Effector CD4-positive, alpha-beta T cell (primary cell): ENCODE results near the gene STK10.
"Not testable (repeated sequence)": the region's sequence is repeated elsewhere in the genome, so short reads cannot be mapped to it uniquely, and the experiment has no call there.

Source experiments
- DNase-seq: peaks from one replicate; pipeline ENCODE4 v3.0.0-alpha.2; 2020

STK10 gene

DNA sequence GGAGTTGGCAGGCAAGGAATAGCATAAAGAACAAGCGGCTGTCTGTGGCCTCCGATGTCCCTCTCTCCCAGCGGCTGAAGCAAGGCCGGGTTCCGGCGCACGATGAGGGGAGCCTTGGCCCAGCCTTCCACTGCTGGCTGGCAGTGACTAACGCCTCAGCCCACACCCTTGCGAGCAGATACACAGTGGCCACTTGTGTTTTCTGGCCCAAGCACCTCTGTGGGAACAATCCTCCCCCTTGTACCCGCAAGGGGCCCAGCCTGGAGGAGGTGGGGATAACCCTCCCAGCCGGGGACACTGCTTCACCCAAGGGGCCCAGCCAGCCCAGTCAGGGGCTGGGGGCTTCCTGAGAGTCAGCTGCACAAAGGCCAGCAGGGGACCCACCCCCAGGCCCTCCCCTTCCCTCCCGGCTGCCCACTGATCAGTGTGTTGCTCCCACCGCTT lies 23.2 kb downstream of the STK10 start:
- no peak for DNase-seq

DNA sequence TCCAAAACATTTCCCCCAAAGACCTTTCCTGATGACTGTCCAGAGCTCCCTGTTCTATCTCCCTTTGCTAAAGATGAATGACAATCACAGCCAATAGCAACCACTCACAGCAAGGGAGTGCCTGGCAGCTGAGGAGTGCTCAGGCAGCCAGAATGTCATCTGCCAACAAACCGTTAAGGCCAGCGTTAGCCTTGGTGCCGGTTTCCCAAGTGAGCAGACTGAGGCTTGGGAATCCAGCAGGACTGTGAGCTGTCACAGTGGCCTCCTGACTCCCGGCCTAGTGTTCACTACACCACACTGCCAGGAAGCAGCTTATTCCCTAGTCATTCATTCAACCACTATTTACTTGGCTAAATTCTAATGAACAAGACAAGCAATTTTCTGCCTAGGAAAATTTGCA lies 24.7 kb downstream of the STK10 start:
- DNase-seq, result no peak

DNA sequence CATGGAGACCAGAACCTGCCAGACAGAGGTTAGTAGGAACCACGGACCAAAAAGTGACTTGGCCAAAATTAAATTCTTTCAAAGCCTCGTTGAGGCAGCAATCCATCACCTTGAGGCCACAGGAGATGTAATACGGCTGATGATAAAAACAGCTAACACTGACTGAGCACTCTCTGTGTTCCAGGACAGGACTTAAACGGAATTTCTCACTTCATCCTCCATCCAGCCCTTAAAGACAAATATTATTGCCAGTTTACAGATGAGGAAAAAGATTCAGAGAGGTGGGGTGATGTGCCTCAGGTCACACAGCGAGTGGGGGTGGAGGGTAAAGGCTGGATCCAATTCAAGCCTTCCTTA lies 25.1 kb downstream of the STK10 start:
- DNase-seq, result no peak

DNA sequence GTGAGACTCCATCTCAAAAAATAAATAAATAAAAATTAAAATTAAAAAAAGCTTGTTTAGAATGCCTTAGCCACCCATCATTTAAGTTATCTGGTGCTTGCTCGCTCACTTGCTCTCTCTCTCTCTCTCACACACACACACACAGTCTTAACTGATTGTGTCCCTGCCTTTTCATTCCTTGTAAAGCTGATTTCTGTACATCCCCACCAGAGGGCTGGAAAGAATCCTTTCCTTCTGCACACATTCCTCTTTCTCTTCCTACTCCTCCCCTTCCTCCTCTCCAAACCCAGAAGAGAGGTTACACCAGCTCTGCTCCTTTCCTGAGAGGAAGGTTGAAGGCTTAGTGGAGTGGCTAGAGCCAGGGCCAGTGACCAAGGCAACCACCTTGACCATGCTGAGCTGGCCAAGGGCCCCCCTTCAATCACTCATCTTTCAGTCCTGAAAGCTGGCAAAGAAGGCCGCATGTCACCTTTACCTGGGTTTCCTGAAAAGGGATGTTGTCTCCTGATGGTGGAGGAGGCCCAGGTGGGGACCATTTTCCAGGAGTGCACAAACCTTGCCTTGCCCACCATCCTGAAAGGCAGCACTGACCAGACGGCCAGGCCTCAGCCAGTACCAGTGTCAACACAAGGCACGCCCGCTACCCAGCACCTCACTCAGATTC lies 25.6 kb downstream of the STK10 start:
- DNase-seq, result no peak

DNA sequence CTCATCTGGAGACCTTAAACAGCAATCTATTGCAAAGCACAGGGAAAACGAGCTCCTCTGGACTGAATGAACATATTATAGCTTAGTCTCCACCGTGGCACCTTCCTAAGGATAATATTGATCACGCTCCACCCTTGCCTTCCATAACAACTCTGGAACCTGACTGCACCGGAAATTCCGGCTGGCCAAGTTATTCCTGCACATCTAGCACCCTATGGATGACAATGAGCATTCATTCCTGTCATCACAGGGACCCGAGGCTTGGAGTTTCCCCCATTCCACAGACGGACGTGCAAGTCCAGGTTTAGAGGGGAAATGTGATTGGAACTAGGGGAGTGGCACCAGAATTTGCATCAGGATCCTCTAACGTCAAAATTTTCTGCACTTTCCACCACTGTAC lies 27.5 kb downstream of the STK10 start:
- no peak for DNase-seq

DNA sequence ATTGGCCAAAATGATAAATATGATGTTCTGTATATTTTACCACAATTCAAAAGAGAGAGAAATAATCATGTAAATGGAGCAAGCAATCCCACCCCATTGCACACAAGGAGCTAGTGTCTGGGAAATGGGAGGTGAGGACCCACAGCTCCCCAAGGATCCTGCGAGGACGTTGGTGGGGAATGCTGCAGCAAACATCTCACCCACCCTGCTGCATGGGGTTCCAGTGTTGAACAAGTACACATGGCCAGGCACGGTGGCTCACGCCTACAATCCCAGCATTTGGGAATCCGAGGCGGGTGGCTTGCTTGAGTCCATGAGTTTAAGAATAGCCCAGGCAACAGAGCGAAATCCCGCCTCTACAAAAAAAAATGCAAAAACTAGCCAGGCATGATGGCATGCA lies 29.0 kb downstream of the STK10 start:
- DNase-seq, result no peak

DNA sequence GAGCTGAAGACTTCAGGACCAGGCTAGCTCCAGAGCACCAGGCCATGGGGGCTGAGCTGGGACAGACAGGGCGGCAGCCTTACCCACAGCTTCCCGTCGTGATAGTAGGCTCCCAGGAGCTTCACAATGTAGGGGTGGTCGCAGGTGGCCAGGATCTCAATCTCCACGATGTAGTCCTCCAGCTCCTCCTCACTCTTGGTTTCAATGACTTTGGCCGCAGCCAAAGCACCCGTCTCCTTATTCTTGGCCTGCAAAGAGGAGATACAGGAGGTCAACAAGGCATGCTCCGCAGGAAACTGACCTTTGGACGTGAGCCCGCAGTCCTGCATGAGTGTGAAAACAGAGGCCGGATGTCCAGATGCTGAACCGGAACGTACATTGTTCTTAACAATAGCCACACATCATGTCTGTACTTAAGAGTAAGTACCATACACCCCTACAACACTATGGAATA lies 31.5 kb downstream of the STK10 start:
- no peak for DNase-seq

DNA sequence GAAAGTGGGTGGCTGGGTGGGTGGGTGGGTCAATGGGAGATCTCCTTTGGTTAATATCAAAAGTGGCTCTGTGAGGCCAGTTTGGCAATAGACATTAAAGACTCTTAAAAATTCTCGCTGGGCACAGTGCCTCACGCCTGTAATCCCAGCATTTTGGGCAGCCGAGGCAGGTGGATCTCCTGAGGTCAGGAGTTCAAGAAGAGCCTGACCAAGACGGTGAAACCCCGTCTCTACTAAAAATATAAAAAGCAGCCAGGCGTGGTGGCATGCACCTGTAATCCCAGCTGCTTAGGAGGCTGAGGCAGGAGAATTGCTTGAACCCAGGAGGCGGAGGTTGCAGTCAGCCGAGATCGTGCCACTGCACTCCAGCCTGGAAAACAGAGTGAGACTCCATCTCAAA lies 32.9 kb downstream of the STK10 start:
- DNase-seq, result not testable (repeated sequence)

DNA sequence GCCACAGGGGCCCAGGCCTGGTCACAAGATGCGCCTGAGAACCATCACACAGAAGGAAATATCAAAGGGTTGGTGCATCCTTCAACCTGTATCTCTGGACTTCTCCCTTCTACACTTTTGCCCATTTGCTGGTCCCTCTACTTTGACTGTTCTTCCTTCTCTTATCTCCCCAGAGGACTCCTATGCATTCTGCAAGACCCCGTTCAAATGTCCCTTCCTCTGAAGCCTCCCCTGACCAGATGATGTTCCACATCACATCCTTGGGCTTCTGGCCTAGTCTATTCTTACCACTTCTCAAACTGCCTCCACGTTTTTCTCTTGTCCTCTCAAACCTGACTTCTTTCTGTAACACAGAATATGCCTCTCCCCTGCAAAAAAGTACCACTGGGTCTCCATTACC lies 34.3 kb downstream of the STK10 start:
- no peak for DNase-seq

DNA sequence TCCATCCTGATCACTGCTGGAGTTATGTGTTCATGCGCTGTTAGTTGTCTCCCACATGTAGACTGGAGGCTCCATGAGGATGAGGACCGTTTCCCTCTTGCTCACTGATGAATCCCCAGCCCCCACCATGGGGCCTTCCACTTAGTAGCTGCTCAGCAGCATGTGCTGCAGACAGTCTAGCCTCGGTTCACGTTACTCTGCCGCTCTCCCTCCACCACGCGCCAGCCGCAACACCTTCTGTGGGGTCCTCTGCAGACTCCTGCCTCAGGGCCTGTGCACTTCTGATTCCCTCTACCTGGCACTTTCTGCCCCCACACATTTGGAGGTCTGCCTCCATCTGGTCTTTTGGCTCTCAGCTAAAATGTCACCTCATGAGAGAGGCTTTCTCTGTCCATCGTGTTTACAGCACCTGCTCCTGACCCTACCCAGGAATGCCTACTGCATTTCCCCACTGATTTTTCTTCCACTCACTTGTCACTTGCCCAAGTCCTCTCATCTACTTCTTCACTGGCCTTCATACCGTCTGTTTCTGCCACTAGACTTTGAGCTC lies 36.3 kb downstream of the STK10 start:
- no peak for DNase-seq

DNA sequence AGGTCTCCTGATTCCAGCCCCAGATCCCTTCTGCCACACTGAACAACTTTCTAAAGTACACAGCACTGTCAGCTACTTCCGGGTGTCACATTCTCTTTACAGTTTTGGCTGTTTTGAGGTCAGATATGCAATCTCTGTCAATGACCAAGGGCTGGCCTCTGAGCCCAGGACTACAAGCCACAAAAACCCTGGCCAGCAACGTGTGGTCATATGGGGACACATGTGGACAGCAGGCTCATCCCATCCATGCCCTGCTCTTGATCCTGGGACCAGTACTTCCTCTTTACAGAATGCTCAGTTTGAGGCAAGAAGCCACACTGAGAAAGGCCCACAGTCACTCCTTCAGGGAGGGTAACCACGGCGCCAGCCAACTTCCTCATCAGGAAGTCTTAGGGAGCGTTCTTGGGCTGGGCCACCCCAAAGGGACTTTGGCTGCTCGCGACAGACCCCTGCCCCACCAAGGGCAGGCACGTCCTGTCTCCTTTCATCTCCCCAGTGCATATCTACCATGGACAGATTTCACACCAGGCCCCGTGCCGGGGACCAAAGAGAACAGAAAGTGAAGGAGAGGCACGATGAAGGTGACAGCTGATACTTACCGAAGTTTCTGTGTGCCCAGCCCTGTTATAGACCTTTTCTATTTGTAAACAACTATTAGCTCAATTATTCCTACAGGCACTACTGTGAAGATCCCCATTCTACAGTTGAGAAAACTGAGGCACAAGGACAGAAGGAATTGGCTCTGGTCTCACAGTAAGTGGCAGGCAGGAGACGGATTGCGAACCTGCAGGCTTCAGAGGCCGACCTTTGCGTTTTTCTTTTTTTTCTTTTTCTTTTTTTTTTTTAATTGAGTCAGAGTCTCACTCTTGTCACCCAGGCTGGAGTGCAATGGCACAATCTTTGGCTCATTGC lies 37.3 kb downstream of the STK10 start:
- no peak for DNase-seq

DNA sequence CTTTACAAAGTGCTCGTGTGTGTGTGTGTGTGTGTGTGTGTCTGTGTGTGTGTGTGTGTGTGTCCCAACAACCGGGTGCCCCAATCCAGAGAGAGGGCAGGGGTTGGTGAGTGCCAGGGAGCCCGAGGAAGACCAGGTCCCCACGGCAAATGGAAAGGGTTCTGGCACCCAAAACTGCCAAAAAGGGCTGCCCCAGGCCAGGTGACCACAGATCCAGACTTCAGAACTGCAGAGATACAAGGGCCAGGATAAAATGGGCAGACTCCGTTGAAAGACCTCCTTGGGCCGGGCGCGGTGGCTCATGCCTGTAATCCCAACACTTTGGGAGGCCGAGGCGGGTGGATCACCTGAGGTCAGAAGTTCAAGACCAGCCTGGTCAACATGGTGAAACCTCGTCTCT lies 38.5 kb downstream of the STK10 start:
- DNase-seq, result not testable (repeated sequence)

DNA sequence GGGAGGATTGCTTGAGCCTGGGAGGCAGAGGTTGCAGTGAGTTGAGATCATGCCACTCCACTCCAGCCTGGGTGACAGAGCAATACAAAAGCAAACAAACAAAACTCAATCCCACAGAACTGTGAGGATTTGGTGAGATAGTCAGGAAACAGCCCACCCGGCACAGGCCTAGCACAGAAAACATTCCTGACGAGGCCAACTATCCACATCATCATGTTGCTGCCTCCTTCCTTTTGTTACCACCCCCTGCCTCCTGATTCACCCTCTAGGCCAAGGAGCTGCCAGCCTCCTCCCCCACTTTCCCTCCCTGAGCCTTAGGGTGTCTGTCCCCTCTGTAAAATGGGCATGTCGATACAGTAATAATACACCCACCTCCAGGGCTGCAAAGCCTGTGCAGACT lies 39.0 kb downstream of the STK10 start:
- no peak for DNase-seq

DNA sequence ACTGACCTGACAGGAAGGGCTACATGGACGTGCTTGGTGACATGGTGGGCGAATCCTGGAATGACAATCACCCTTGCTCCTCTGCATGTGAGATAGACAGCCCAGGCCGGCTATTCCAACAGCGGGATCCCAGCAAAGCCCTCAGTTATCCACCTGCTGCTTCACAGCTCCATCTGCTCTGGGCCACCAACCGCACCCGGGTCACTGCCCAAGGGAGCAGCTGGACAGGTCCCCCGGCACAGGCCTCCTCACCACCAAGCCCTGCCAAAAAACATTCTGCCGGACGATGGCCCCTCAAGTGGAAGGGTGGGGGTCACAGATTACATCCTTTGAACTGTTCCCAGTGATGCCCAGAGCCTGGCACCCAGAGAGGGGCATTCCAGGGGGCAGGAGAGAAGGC lies 39.6 kb downstream of the STK10 start:
- DNase-seq, result no peak

DNA sequence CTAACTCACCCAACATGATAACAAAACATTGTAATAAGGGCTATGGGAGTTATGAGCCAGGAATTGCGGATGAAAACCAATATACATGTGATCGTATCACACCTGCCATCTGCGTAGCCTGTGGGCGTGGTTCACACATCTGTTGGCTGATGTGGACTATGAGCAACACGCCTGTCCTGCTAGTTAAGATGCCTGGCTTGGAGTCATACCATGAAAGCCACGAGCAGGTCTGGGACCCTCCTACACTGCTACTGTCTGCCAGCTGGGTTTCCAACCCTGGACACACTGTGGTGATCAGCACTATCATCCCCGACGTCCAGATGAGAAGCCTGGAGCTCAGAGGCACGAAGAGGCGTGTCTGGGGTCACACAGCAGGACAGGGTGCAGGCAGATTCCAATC lies 40.2 kb downstream of the STK10 start:
- DNase-seq, result no peak

DNA sequence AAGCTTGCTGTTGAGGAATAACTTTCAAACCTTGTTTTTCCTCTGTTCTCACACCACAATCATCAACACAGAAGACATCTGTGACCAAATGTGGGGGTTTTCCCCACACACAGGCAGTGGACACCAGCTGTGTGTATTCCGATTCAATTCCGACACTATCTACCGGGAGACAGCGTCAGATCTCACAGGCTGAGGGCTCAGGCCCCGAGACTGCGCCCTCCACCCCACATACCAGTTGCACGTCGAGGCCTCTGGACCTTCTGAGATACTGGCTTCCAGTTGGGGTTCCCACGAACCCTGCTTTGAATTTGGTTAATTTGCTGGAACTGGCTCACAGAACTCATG lies 41.3 kb downstream of the STK10 start:
- no peak for DNase-seq

DNA sequence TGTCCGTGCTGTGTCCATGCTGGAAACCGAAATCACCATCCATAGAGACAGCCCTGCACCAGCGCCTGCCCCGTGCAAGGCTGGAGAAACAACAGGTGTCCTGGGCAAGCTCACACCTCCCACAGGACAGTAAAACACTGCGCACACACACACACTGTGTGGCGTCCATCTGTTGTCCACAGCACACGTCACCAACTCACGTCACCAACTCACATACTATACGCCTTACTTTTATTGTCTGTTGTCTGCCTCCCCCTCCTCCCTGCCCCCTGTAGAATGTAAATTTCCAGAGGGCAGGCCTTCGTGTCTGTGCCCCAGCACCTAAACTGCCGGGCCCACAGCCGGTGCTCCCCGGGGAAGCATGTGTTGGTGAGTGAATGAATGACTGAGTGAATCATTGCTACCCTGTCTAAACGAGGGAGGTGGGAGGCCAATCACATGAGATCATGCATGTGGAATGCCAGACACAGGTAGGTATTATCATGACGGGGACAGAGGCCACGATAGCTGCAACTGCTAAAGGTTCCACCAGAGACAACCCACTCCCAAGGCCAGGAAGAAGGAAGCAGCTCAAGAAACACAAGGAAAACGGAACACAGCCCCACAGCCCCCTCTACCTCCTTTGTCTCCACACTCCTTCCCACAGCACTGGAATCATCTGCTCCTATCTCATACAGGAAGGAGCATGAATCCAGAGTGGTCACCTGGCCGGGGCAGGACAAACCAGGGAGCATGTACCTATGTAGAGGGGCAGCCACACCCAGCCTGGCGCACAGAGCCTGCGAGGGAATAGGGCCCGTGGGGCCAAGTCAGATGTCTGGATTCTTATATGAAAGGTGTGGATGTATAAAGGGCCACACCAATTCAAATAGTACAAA lies 41.9 kb downstream of the STK10 start:
- DNase-seq, result no peak

DNA sequence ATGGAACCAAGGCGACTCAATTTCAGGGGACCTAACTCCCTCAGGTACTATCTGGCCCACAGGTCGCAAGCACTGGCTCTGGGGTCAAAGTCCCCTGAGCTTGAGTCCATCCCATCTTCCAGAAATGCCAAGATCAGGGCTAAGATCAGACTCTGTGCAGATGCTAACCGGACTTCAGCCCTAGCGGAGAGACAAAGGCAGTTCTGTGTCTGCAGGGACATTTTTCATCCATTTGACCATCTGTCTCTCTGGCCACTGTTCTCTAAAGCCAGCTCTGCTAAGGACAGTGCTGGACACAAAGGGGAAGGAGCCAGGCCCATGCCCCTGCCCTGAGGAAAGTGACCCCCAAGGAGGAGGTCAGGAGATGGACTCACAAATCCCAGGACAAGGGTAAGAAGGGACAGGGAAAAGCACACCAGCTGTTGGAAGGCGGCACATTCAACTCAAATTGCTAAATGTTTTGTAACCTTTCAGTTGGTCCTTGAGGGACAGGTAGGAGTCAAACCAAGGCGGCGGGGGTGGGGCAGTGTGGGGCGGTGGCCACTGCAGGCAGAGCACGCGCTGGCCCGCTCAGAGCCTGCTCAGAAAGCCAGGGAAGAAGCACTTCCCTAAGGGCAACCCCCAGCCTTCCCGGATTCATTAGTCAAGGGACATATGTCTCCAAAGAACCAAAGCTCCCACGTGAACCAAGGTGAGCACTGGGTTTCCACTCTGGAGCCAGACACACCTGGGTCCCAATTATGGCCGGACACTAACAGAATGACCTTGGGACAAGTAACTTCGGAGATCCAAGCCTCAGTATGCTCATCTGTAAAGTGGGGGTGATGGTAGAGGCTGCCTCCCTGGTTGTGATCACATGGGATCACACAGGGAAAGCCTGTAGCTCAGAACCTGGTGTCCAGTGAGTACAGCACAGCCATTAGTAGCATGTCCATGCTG lies 42.8 kb downstream of the STK10 start:
- no peak for DNase-seq

DNA sequence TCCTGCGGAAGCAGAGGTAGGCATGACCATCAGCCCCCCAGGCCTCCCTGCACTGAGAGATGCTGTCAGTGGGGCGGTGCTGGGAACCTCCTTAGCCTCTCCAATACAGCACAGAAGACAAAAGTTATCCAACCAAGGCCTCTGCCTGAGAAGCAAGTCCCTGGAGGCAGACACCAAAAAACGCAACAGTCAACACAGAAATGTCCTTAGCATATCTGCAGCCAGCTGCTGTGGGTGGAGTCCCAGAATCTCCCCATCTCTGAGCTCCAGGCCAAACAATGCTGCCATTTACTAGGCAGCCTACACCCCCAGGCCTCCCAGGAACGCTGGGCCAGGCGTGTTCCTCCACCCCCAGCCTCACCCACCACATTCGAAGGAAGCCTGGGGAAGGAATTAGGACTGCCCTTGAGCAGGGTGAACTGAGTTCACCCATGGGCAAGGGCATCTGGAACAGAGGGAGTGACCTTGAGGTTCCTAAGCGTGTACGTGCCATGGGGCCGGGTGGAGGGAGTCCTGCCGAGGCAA lies 43.7 kb downstream of the STK10 start:
- no peak for DNase-seq

DNA sequence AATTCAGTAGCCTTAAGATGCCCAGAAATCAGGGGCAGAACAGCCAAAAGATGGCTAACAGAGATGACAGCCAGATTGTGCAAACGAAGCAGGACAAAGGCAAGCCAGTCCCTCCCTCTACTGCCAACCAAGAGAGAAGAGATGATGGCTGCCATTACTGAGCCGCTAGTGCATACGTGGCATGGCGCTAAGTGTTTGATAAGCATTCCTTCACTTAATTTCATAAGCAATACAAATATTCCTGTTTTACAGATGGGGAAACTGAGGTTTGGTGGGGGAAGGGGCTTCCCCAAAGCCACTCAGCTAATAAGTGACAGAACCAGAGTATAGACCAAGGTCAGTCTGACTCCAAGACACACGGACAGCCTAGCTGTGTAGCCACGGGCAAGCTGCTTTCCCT lies 44.1 kb downstream of the STK10 start:
- no peak for DNase-seq

DNA sequence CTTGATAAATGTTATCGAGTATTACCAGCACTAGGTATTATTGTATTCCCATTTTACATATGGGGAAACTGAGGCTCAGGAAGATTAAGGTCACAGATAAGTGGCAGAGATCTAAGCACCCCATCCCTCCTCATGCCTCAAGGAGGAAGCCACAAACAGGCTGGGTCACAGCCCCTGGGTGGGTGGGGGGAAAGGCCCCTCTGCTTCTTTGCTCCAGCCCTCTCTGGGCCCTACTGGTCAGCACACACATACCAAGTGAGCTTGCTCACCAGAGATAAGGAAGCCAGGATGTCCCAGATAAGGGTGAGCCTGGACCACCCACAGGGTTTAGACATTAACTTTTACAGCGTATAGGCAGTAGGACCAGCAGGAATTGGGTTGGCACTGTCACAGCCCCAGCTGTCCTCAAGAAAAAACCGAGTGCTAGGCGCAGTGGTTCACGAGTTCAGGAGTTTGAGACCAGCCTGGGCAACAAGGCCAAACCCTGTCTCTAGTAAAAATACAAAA lies 45.3 kb downstream of the STK10 start:
- DNase-seq, result no peak

DNA sequence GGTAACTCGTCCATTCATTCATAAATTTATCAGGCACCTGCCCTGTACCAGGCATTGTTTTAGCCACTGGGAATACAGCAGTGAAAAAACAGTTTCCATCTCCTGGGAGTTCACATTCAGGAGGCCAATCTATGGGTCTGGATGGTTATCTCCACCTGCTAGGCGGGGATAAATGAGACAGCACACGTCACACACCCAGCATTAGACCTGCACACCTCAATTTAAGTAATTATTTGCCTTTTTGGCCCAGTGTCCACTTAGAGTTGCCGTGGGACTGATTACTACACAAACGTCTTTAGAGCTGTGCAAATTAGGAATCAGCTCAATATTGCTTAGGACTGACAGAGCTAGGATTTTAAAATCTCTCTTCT lies 46.1 kb downstream of the STK10 start:
- no peak for DNase-seq
